Endothelial cell of umbilical vein (primary cell): Measurements from ENCODE around the gene ITPRIPL2. TPM values are rescaled to one million over a fixed set of nuclear protein-coding genes. Genes with fewer than 3 reads are reported as not detected.

ENCODE experiments used
- BruUV-seq: library from RNA; stranded (reverse); fragments of 400-500 nt; replicated peaks from 2 replicates; lab custom pipeline; 2021; lab: Mats Ljungman, UMichigan
- CTCF ChIA-PET: fragments of 300-600, 350-600 bp; sonication (Branson Sonifier 250); formaldehyde crosslinking; loops from one replicate; lab custom pipeline; 2021; ENCODE audit warnings: antibody characterized with exemption, inconsistent platforms; lab: Charles Lee
- POLR2A ChIA-PET: fragments of 300-600, 350-600 bp; sonication (Branson Sonifier 250); formaldehyde crosslinking; loops from one replicate; lab custom pipeline; 2021; ENCODE audit warnings: antibody characterized with exemption, inconsistent platforms; lab: Charles Lee
- DNase-seq: peaks from one replicate; pipeline ENCODE4 v3.0.0-alpha.2; 2011; ENCODE audit warnings: low read depth, low spot score
- FAIRE-seq: peaks from 2 replicates; lab custom pipeline; 2011; peaks lifted over from hg19 to GRCh38; lab: Jason Lieb, UNC
- H2AFZ ChIP-seq: 2 replicates; pipeline ENCODE4 v1.6.0; 2012; ENCODE audit warnings: low read depth, low read length, control low read depth, inconsistent platforms
- H3K27ac ChIP-seq: 2 replicates; pipeline ENCODE4 v1.5.1; 2011; ENCODE audit warnings: low read depth, mild to moderate bottlenecking, control low read depth, low read length, moderate library complexity; ENCODE audit not compliant: insufficient read depth
- H3K27me3 ChIP-seq, 2 experiments: 2 replicates each; pipeline versions ENCODE4 v1.6.0 to v1.6.1; 2011; ENCODE audit warnings: low read length in 2 of 2, mixed read lengths in 1 of 2; ENCODE audit not compliant: control insufficient read depth in 2 of 2, insufficient read depth in 2 of 2
- H3K36me3 ChIP-seq, 2 experiments: 2 replicates in 1 of 2; 3 replicates in 1 of 2; pipeline ENCODE4 v1.5.1; 2011; ENCODE audit warnings: low read length in 2 of 2, mild to moderate bottlenecking in 1 of 2, moderate library complexity in 1 of 2; ENCODE audit not compliant: control insufficient read depth in 2 of 2, insufficient read depth in 2 of 2; ENCODE audit errors: extremely low read depth in 1 of 2
- H3K4me1 ChIP-seq: 3 replicates; pipeline ENCODE4 v1.5.1; 2011; ENCODE audit warnings: mild to moderate bottlenecking, low read length; ENCODE audit not compliant: control insufficient read depth, insufficient read depth; ENCODE audit errors: extremely low read depth
- H3K4me2 ChIP-seq: 2 replicates; pipeline ENCODE4 v1.6.1; 2011; ENCODE audit warnings: low read length, control low read depth, mixed read lengths; ENCODE audit not compliant: insufficient read depth
- H3K4me3 ChIP-seq, 3 experiments: fragments of 200-600 bp in 1 of 3; sonication (generic), shearing (Covaris generic) in 1 of 3; replicated peaks in 1 of 3; 2 replicates each; pipeline ENCODE4 v1.5.1; 2011 to 2016; ENCODE audit warnings: control low read depth in 3 of 3, low read length in 3 of 3, mild to moderate bottlenecking in 2 of 3, inconsistent platforms in 1 of 3, low read depth in 1 of 3, moderate library complexity in 1 of 3; ENCODE audit not compliant: insufficient read depth in 1 of 3
- H3K79me2 ChIP-seq: 2 replicates; pipeline ENCODE4 v1.6.0; 2012; ENCODE audit warnings: low read length, inconsistent platforms; ENCODE audit not compliant: control insufficient read depth, insufficient read depth
- H3K9ac ChIP-seq: replicated peaks from 2 replicates; pipeline ENCODE3; 2011; ENCODE audit warnings: low read length, control low read depth; ENCODE audit not compliant: insufficient read depth; ENCODE audit errors: extremely low read depth
- H3K9me1 ChIP-seq: replicated peaks from 3 replicates; pipeline ENCODE4 v1.6.0; 2011; ENCODE audit warnings: mild to moderate bottlenecking, low read length; ENCODE audit not compliant: control insufficient read depth, insufficient read depth; ENCODE audit errors: extremely low read depth
- H3K9me3 ChIP-seq: replicated peaks from 2 replicates; pipeline ENCODE4 v1.5.1; 2012; ENCODE audit warnings: low read length, inconsistent platforms; ENCODE audit not compliant: control insufficient read depth, insufficient read depth
- H4K20me1 ChIP-seq: replicated peaks from 2 replicates; pipeline ENCODE3; 2011; ENCODE audit warnings: mild to moderate bottlenecking, low read length; ENCODE audit not compliant: control insufficient read depth, insufficient read depth; ENCODE audit errors: extremely low read depth
- EZH2 ChIP-seq: IDR thresholded peaks from 2 replicates; pipeline ENCODE4 v1.6.1; 2012; ENCODE audit warnings: borderline replicate concordance, low read depth, mild to moderate bottlenecking, moderate library complexity, low read length, inconsistent platforms; ENCODE audit not compliant: severe bottlenecking
- FOS ChIP-seq: IDR thresholded peaks from 2 replicates; pipeline ENCODE4 v1.6.1; 2011; ENCODE audit warnings: mild to moderate bottlenecking, low read length, moderate library complexity, borderline replicate concordance; ENCODE audit not compliant: insufficient read depth
- GATA2 ChIP-seq: IDR thresholded peaks from 2 replicates; pipeline ENCODE4 v1.7.0; 2011; ENCODE audit warnings: low read depth, mild to moderate bottlenecking, moderate library complexity, mixed read lengths, low read length; ENCODE audit not compliant: insufficient read length, insufficient read depth
- JUN ChIP-seq: IDR thresholded peaks from 2 replicates; pipeline ENCODE4 v1.6.1; 2011; ENCODE audit warnings: borderline replicate concordance, low read depth; ENCODE audit not compliant: insufficient read length, insufficient read depth
- MYC ChIP-seq: IDR thresholded peaks from one replicate; pipeline ENCODE4 v1.6.1; 2011; ENCODE audit warnings: mild to moderate bottlenecking, low read depth, low read length
- POLR2A ChIP-seq: IDR thresholded peaks from 2 replicates; pipeline ENCODE4 v1.6.1; 2012; ENCODE audit warnings: low read depth, mild to moderate bottlenecking, control low read depth, low read length
- POLR2AphosphoS5 ChIP-seq: IDR thresholded peaks from 2 replicates; pipeline ENCODE4 v1.6.1; 2012; ENCODE audit warnings: low read depth, mild to moderate bottlenecking, control low read depth, low read length, moderate library complexity; ENCODE audit not compliant: insufficient read depth
- dilution Hi-C: fragments of 300-500 bp; cut with MboI; formaldehyde crosslinking; loops from one replicate; pipeline ENCODE4 v1.15.0; 2019; ENCODE audit warnings: low sequenced_read_pairs; ENCODE audit not compliant: extremely low pct_ligation_motif_present
- intact Hi-C: fragments of 100-400 bp; cut with micrococcal nuclease; formaldehyde crosslinking; loops from one replicate; pipeline ENCODE4 v1.10.0; 2022
- polyA plus RNA-seq, 4 experiments: library from polyadenylated mRNA; depleted of rRNA in 3 of 4; stranded (reverse) in 3 of 4; unstranded in 1 of 4; fragments of >200 nt; gene quantifications; 2 replicates each; pipeline versions ENCODE4 v1.2.1 to v1.2.3, GENCODE V29; 2011 to 2012; ENCODE audit warnings: missing spikeins in 1 of 4
- total RNA-seq: library from RNA; stranded (reverse); gene quantifications from 2 replicates; pipeline ENCODE4 v1.2.3, GENCODE V29; 2021
- TF ChIP-seq, protein P1 (sequence below), 2 donors: IDR thresholded peaks; 1 replicate in 1 of 2; 2 replicates in 1 of 2; pipeline ENCODE4 v1.5.1; 2011; ENCODE audit warnings: low read length in 2 of 2, mild to moderate bottlenecking in 2 of 2, moderate library complexity in 2 of 2, control low read depth in 1 of 2, inconsistent platforms in 1 of 2, low read depth in 1 of 2; ENCODE audit not compliant: insufficient read depth in 1 of 2; ENCODE audit errors: extremely low read depth in 1 of 2
- TF ChIP-seq, protein P2 (sequence below): IDR thresholded peaks from 2 replicates; pipeline ENCODE4 v1.6.1; 2011; ENCODE audit not compliant: insufficient read depth, insufficient read length

ITPRIPL2 gene
- total and polyA plus RNA-seq, 2 donors (not counting 3 experiments of a cell fraction or from before 2014, with no cell fraction given) = 10.9 to 40.8 TPM

DNA sequence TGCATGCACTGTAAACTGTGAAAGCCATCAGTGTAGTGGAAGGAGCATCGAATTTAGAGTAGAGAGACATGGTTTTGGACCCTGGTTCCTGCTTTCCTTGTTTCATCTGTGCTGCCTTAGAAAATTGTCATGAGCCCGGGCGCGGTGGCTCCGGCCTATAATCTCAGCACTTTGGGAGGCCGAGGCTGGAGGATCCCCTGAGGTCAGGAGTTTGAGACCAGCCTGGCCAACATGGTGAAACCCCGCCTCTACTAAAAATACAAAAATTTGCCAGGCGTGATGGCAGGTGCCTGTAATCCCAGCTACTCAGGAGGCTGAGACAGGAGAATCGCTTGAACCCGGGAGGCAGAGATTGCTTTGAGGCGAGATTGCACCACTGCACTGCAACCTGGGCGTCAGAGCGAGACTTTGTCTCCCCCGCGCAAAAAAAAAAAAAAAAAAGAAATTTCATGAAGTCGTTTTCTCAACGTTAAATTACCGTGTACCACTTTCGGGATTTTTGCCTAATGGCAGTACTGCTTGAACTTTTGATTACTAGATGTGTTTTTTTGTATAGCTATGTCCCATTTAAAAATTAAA, 45.4 kb upstream of the ITPRIPL2 start:
- no peaks in the 10 kb centered on the region for H4K20me1 ChIP-seq
- ChIA-PET CTCF (interaction anchor here (2.0 to 7.8 kb wide), 2 partner anchors 84 to 434 kb away, joined by 4 to 132 read pairs; partner anchors contain the start of gene TMC7), POLR2A (interaction anchor here (0.7 kb wide), 1 partner anchor 97 kb away, joined by 7 read pairs; no protein-coding TSS in a partner anchor)
- H3K79me2 ChIP-seq = no peaks in the 10 kb centered on the region
- H3K9me3 ChIP-seq = no peaks in the 10 kb centered on the region
- DNase-seq = no peak
- H3K27ac ChIP-seq = peak overlapping the region; percentile 93
- no peaks in the 10 kb centered on the region for H3K9me1 ChIP-seq
- H3K4me2 ChIP-seq = peak overlapping the region; percentile 83
- no peak for FAIRE-seq
- BruUV-seq = no TSS peak
- H3K9ac ChIP-seq = peak overlapping the region; percentile 96
- H3K4me1 ChIP-seq = peaks cover 7% of the 10 kb centered on the region
- H3K27me3 ChIP-seq = no peaks in the 10 kb centered on the region
- dilution Hi-C loops (no loop called here), intact Hi-C loops (loop anchor here (5.0 kb wide), 2 partner anchors 141 to 454 kb away; partner anchors contain the start of genes CCP110, GDE1 and SMG1)
- peaks cover 0 to under 1% of the 10 kb centered on the region in 2 experiments for H3K36me3 ChIP-seq
- peak overlapping the region; percentile 46 to 85 (median 57) for H3K4me3 ChIP-seq
- TF ChIP-seq FOS = no peak
- no peak for TF ChIP-seq MYC
- TF ChIP-seq POLR2A = no peak
- TF ChIP-seq, protein P1, sequence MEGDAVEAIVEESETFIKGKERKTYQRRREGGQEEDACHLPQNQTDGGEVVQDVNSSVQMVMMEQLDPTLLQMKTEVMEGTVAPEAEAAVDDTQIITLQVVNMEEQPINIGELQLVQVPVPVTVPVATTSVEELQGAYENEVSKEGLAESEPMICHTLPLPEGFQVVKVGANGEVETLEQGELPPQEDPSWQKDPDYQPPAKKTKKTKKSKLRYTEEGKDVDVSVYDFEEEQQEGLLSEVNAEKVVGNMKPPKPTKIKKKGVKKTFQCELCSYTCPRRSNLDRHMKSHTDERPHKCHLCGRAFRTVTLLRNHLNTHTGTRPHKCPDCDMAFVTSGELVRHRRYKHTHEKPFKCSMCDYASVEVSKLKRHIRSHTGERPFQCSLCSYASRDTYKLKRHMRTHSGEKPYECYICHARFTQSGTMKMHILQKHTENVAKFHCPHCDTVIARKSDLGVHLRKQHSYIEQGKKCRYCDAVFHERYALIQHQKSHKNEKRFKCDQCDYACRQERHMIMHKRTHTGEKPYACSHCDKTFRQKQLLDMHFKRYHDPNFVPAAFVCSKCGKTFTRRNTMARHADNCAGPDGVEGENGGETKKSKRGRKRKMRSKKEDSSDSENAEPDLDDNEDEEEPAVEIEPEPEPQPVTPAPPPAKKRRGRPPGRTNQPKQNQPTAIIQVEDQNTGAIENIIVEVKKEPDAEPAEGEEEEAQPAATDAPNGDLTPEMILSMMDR (IDR thresholded peaks at IDR 0.05; ENCODE audit: extremely low read depth in 1 of 2, insufficient read depth in 1 of 2, low read depth in 1 of 2, low read length in 2 of 2) = no peak
- no peak for TF ChIP-seq EZH2
- no peak for TF ChIP-seq JUN
- TF ChIP-seq GATA2 = no peak
- TF ChIP-seq POLR2AphosphoS5 = no peak
- TF ChIP-seq, protein P2, sequence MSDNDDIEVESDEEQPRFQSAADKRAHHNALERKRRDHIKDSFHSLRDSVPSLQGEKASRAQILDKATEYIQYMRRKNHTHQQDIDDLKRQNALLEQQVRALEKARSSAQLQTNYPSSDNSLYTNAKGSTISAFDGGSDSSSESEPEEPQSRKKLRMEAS = no peak
- H2AFZ ChIP-seq = peak overlapping the region; percentile 12
